Peyer's patch (tissue), 4 donors: ENCODE data around the gene DNAJC8. TPM values are rescaled to one million over a fixed set of nuclear protein-coding genes. Genes with fewer than 3 reads are reported as not detected.

ENCODE experiments used
- DNase-seq, 3 donors: peaks; one replicate each; pipeline ENCODE4 v3.0.0-alpha.2; 2017 to 2019
- H3K27ac ChIP-seq, 4 donors: fragments of 200-600 bp; sonication (generic); one replicate each; pipeline ENCODE4 v1.5.1; 2016 to 2019
- H3K27me3 ChIP-seq, 2 donors: fragments of 200-600 bp; sonication (generic); one replicate each; pipeline ENCODE4 v1.5.1; 2019
- H3K36me3 ChIP-seq, 3 donors: fragments of 200-600 bp; sonication (generic); one replicate each; pipeline ENCODE4 v1.5.1; 2016 to 2019
- H3K4me1 ChIP-seq, 4 donors: fragments of 200-600 bp; sonication (generic); one replicate each; pipeline ENCODE4 v1.5.1; 2016 to 2019
- H3K4me3 ChIP-seq, 4 donors: fragments of 200-600 bp; sonication (generic); 1 replicate in 3 of 4; 2 replicates in 1 of 4; pipeline ENCODE4 v1.5.1; 2016 to 2019; ENCODE audit warnings: mild to moderate bottlenecking in 1 of 4
- H3K9me3 ChIP-seq, 4 donors: fragments of 200-600 bp; sonication (generic); one replicate each; pipeline ENCODE4 v1.5.1; 2016 to 2019; ENCODE audit warnings: mild to moderate bottlenecking in 1 of 4
- CTCF ChIP-seq, 6 experiments: fragments of 450-650 bp in 4 of 6; fragments of 200-600 bp in 2 of 6; sonication (generic) in 1 of 6; IDR thresholded peaks; one replicate each; pipeline ENCODE4 v1.5.1; 2017 to 2019; ENCODE audit warnings: antibody characterized with exemption in 6 of 6, mild to moderate bottlenecking in 3 of 6, moderate library complexity in 1 of 6
- POLR2A ChIP-seq, 2 donors: fragments of 450-650 bp; IDR thresholded peaks; one replicate each; pipeline ENCODE4 v1.5.1; 2017; ENCODE audit warnings: antibody characterized with exemption in 2 of 2, mild to moderate bottlenecking in 2 of 2, moderate library complexity in 2 of 2
- total RNA-seq, 4 donors: library from RNA; depleted of rRNA; stranded (reverse); fragments of >200 nt; gene quantifications; one replicate each; pipeline ENCODE4 v1.1.0, GENCODE V29; 2016

Gene DNAJC8
- total RNA-seq, 4 donors from 2014 or later: 25.9 to 52.8 (median 33.0) TPM

GRCh38 chr1:28233264-28233606 is 406 bp upstream of the DNAJC8 start:
- H3K36me3 ChIP-seq: peaks cover 0 to 16% (median 4%) of the 10 kb centered on the region in 3 donors
- TF ChIP-seq POLR2A (IDR thresholded peaks at IDR 0.05) (no peak), CTCF (IDR thresholded peaks at IDR 0.05) (no peak)
- H3K27me3 ChIP-seq: no peaks in the 10 kb centered on the region
- H3K27ac ChIP-seq: peak overlapping the region in 3 of 4 donors; percentile 65 to 80 (median 72)
- H3K4me1 ChIP-seq: peaks cover 0 to 35% (median 12%) of the 10 kb centered on the region in 4 donors
- no peak for DNase-seq
- no peaks in the 10 kb centered on the region for H3K9me3 ChIP-seq
- H3K4me3 ChIP-seq: peak overlapping the region; percentile 72 to 97 (median 86)

- no peak overlapping the region for H3K27ac ChIP-seq
- no peak overlapping the region for H3K4me3 ChIP-seq
- TF ChIP-seq CTCF (IDR thresholded peaks at IDR 0.05): no peak
- TF ChIP-seq POLR2A (IDR thresholded peaks at IDR 0.05): no peak
- H3K27me3 ChIP-seq: no peaks in the 10 kb centered on the region
- H3K36me3 ChIP-seq: peaks cover 0 to 39% (median 6%) of the 10 kb centered on the region in 3 donors
- H3K9me3 ChIP-seq: no peaks in the 10 kb centered on the region
- no peak for DNase-seq
- peaks cover 0 to 22% (median 8%) of the 10 kb centered on the region in 4 donors for H3K4me1 ChIP-seq
Observed at GRCh38 chr1:28229996-28230395, 2.8 kb downstream of the DNAJC8 start.

DNA sequence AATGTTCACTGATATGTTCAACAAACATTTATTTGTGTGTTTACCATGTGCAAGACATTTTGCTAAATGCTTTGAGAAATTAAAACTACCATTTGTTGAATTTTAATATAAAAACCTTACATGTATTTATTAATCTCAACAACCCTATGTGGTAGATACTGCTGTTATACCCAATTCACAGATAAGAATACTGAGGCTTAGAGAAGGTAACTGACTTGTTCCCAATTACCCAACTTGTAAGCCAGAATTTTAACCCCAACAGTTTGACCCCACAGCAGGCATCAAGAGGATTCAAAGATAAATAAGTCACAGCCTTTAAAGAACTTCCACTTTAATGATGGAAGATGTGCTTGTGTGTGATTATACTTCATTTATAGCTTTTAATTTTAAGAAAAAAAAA is 3.7 kb downstream of the DNAJC8 start:
- H3K36me3 ChIP-seq: peaks cover 0 to 48% (median 6%) of the 10 kb centered on the region in 3 donors
- H3K27me3 ChIP-seq: no peaks in the 10 kb centered on the region
- H3K4me1 ChIP-seq: peaks cover 0 to 22% (median 8%) of the 10 kb centered on the region in 4 donors

DNA sequence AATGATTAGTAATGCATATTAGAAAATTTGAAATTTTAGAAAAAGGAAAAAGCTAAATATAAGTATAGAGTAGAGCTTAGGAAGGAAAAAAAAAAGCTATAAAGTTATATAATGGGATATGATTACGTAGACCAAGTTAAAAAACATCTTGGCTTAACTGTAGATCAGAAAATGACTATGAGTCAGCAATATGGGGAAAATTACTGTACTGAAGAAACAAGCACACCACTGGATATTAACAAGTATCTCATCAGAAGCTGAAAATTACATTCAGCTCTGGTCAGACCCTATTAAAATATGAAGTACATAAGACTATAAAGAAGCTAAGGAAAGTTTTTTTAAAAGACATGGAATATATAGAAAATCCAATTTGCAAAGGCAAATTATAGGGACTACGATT is 19.5 kb downstream of the DNAJC8 start:
- Histone ChIP-seq H3K36me3 (peaks cover 0 to 65% (median 0%) of the 10 kb centered on the region in 3 donors), H3K27me3 (no peaks in the 10 kb centered on the region), H3K27ac (no peak overlapping the region), H3K4me1 (no peaks in the 10 kb centered on the region), H3K4me3 (no peak overlapping the region), H3K9me3 (no peaks in the 10 kb centered on the region)
- no peak for DNase-seq
- no peak for TF ChIP-seq POLR2A (IDR thresholded peaks at IDR 0.05)
- no peak for TF ChIP-seq CTCF (IDR thresholded peaks at IDR 0.05)

More for the DNA sequence above, 3.7 kb downstream of the DNAJC8 start:
- DNase-seq: no peak
- H3K9me3 ChIP-seq: no peaks in the 10 kb centered on the region
- no peak overlapping the region for H3K27ac ChIP-seq
- H3K4me3 ChIP-seq: no peak overlapping the region
- TF ChIP-seq CTCF (IDR thresholded peaks at IDR 0.05): no peak
- no peak for TF ChIP-seq POLR2A (IDR thresholded peaks at IDR 0.05)

DNA sequence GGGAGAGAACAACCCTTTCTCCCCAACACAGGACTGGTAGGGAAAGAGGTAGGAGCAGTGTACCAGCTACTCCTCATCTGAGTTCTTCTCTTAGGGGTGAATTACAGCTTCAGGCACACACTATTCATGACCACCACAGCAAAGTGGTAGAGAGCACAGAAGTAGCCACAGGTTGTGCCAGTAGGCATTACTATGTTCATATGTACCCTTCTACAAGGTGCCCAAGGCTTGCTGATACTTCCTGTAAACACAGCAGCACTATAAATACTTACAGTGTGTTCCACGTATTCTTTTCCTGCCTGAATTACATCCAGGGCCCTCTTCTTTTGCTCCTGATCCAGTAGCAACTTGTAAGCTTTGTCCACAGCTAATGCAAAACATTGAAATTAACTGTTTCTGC is 23.1 kb downstream of the DNAJC8 start:
- H3K9me3 ChIP-seq: no peaks in the 10 kb centered on the region
- H3K36me3 ChIP-seq: peaks cover 0 to 83% (median 0%) of the 10 kb centered on the region in 3 donors
- no peak for TF ChIP-seq CTCF (IDR thresholded peaks at IDR 0.05)
- TF ChIP-seq POLR2A (IDR thresholded peaks at IDR 0.05): no peak
- no peak for DNase-seq
- H3K4me3 ChIP-seq: no peak overlapping the region
- H3K4me1 ChIP-seq: peaks cover 0 to 7% (median 0%) of the 10 kb centered on the region in 4 donors
- no peak overlapping the region for H3K27ac ChIP-seq
- no peaks in the 10 kb centered on the region for H3K27me3 ChIP-seq
